Hypothalamus (tissue), 51 donors: ENCODE results near the gene ENTPD2.
"Not testable (repeated sequence)": the region's sequence is repeated elsewhere in the genome, so short reads cannot be mapped to it uniquely, and the experiment has no call there.

Experiments
- DNase-seq, 51 donors: peaks; one replicate each; lab custom pipeline; 2025; lab: John Stamatoyannopoulos, UW

The ENTPD2 gene

GRCh38 chr9:137065336-137065967, 11.6 kb upstream of the ENTPD2 start:
- DNase-seq, result no peak

GRCh38 chr9:137064880-137065164, 11.0 kb upstream of the ENTPD2 start:
- DNase-seq, result no peak

GRCh38 chr9:137064027-137064879, 10.4 kb upstream of the ENTPD2 start:
- DNase-seq, result peak in 43 of 51 donors; percentile 14 to 81 (median 49)

GRCh38 chr9:137063311-137064026, 9.6 kb upstream of the ENTPD2 start:
- no peak for DNase-seq

GRCh38 chr9:137062798-137063197, 8.9 kb upstream of the ENTPD2 start:
- not testable (repeated sequence) for DNase-seq

- DNase-seq, result no peak
Observed at GRCh38 chr9:137062384-137062783, 8.5 kb upstream of the ENTPD2 start.

- no peak for DNase-seq
Observed at GRCh38 chr9:137058521-137059234, 4.8 kb upstream of the ENTPD2 start.

GRCh38 chr9:137057545-137057944, 3.7 kb upstream of the ENTPD2 start:
- no peak for DNase-seq

GRCh38 chr9:137056739-137057415, 3.0 kb upstream of the ENTPD2 start:
- no peak for DNase-seq

- peak in 50 of 51 donors; percentile 45 to 98 (median 92) for DNase-seq
Observed at GRCh38 chr9:137055385-137056364, 1.8 kb upstream of the ENTPD2 start.

- peak in 26 of 51 donors; percentile 41 to 97 (median 70) for DNase-seq
Observed at GRCh38 chr9:137054932-137055384, 1.1 kb upstream of the ENTPD2 start.

- no peak for DNase-seq
Observed at GRCh38 chr9:137052998-137053943, 590 bp downstream of the ENTPD2 start.

GRCh38 chr9:137052293-137052692, 1.6 kb downstream of the ENTPD2 start:
- DNase-seq, result no peak

- no peak for DNase-seq
Observed at GRCh38 chr9:137051145-137051724, 2.6 kb downstream of the ENTPD2 start.

GRCh38 chr9:137050570-137050969, 3.3 kb downstream of the ENTPD2 start:
- no peak for DNase-seq

- DNase-seq, result peak in 38 of 51 donors; percentile 13 to 83 (median 50)
Observed at GRCh38 chr9:137049544-137050449, 4.1 kb downstream of the ENTPD2 start.
